K562 (cell line): ENCODE results near the gene AZU1. TPM values are rescaled to one million over a fixed set of nuclear protein-coding genes. Genes with fewer than 3 reads are reported as not detected.

ENCODE experiments used
- CXXC5 ChIP-seq: fragments of 250-450 bp; sonication (Bioruptor Pico); IDR thresholded peaks from 2 replicates; pipeline ENCODE4 v1.8.0; 2022; ENCODE audit warnings: inconsistent platforms, mild to moderate bottlenecking, moderate library complexity
- EZH2 ChIP-seq: IDR thresholded peaks from 2 replicates; pipeline ENCODE4 v1.6.1; 2012; ENCODE audit warnings: low read depth, mild to moderate bottlenecking, inconsistent platforms, low read length, borderline replicate concordance
- HDAC1 ChIP-seq, 2 experiments: fragments of 450-650 bp; IDR thresholded peaks; 2 replicates each; pipeline ENCODE4 v1.6.1; 2016 to 2017; ENCODE audit warnings: inconsistent platforms in 1 of 2, mild to moderate bottlenecking in 1 of 2, moderate library complexity in 1 of 2
- HOXB6 ChIP-seq: fragments of 250-450 bp; sonication (Bioruptor Pico); IDR thresholded peaks from 2 replicates; pipeline ENCODE4 v1.5.1; 2022; ENCODE audit warnings: mild to moderate bottlenecking, borderline replicate concordance
- MCM3 ChIP-seq: fragments of 450-650 bp; IDR thresholded peaks from 2 replicates; pipeline ENCODE4 v1.6.1; 2016
- MNT ChIP-seq, 2 experiments: fragments of 450-650 bp; conservative IDR thresholded peaks; 2 replicates each; pipeline ENCODE4 v1.6.1; 2017; ENCODE audit warnings: mild to moderate bottlenecking in 2 of 2, moderate library complexity in 2 of 2
- NFIX ChIP-seq: fragments of 250-450 bp; sonication (Bioruptor Pico); IDR thresholded peaks from 2 replicates; pipeline ENCODE4 v1.4.0; 2020; ENCODE audit warnings: low read depth, mild to moderate bottlenecking, moderate library complexity
- NR2C1 ChIP-seq, 2 experiments: fragments of 450-650 bp; IDR thresholded peaks; 2 replicates each; pipeline ENCODE4 v1.6.1; 2017; ENCODE audit warnings: mild to moderate bottlenecking in 2 of 2, antibody characterized with exemption in 1 of 2, inconsistent platforms in 1 of 2, missing compliant biosample characterization in 1 of 2, missing genetic modification characterization in 1 of 2
- NR2C2 ChIP-seq, 2 experiments: fragments of 200-800 bp in 1 of 2; sonication (Bioruptor generic) in 1 of 2; sonication (generic) in 1 of 2; formaldehyde crosslinking in 1 of 2; IDR thresholded peaks; 2 replicates each; pipeline versions ENCODE4 v1.6.1 to v1.8.0; 2016 to 2022; ENCODE audit warnings: mild to moderate bottlenecking in 1 of 2, missing compliant biosample characterization in 1 of 2, missing genetic modification characterization in 1 of 2, missing genetic modification reagents in 1 of 2
- RBBP5 ChIP-seq: fragments of 200-600 bp; sonication (generic); IDR thresholded peaks from 2 replicates; pipeline ENCODE4 v1.6.1; 2012; ENCODE audit warnings: borderline replicate concordance, mild to moderate bottlenecking, low read length, control low read depth, inconsistent platforms; ENCODE audit not compliant: insufficient read depth, poor library complexity, severe bottlenecking
- SMAD4 ChIP-seq: fragments of 250-450 bp; sonication (Bioruptor Pico); conservative IDR thresholded peaks from 2 replicates; pipeline ENCODE4 v1.8.0; 2021; ENCODE audit warnings: inconsistent platforms, mild to moderate bottlenecking, moderate library complexity
- SMARCE1 ChIP-seq: fragments of 450-650 bp; IDR thresholded peaks from 2 replicates; pipeline ENCODE4 v1.7.1; 2016; ENCODE audit warnings: mild to moderate bottlenecking
- TOE1 ChIP-seq, 2 experiments: fragments of 450-650 bp in 1 of 2; sonication (generic) in 1 of 2; formaldehyde crosslinking in 1 of 2; IDR thresholded peaks; 2 replicates each; pipeline versions ENCODE4 v1.7.1 to v1.8.0; 2016 to 2022; ENCODE audit warnings: borderline replicate concordance in 2 of 2, mild to moderate bottlenecking in 2 of 2, antibody characterized with exemption in 1 of 2, inconsistent platforms in 1 of 2, low read depth in 1 of 2, missing genetic modification reagents in 1 of 2, moderate library complexity in 1 of 2
- XRCC5 ChIP-seq: fragments of 200-400 bp; formaldehyde crosslinking; IDR thresholded peaks from 2 replicates; pipeline ENCODE4 v1.6.1; 2017; ENCODE audit warnings: low read depth, mild to moderate bottlenecking, low read length
- ZNF589 ChIP-seq: fragments of 200-800 bp; sonication (Bioruptor generic); IDR thresholded peaks from 2 replicates; pipeline ENCODE4 v1.6.1; 2016; ENCODE audit warnings: low read depth, missing genetic modification characterization, missing compliant biosample characterization
- ZNF592 ChIP-seq: fragments of 450-650 bp; IDR thresholded peaks from 2 replicates; pipeline ENCODE4 v1.6.1; 2017; ENCODE audit warnings: antibody characterized with exemption, mild to moderate bottlenecking
- ZNF740 ChIP-seq, 3 experiments: fragments of 200-800 bp in 1 of 3; sonication (Bioruptor generic) in 1 of 3; sonication (generic) in 1 of 3; formaldehyde crosslinking in 1 of 3; IDR thresholded peaks; 2 replicates each; pipeline versions ENCODE4 v1.6.1 to v1.8.0; 2016 to 2022; ENCODE audit warnings: mild to moderate bottlenecking in 2 of 3, missing compliant biosample characterization in 2 of 3, missing genetic modification characterization in 2 of 3, missing genetic modification reagents in 1 of 3
- polyA plus RNA-seq, 8 experiments: library from polyadenylated mRNA; depleted of rRNA in 4 of 8; stranded (reverse) in 5 of 8; unstranded in 3 of 8; fragments of >200 nt; fragmentation: Nextera tagmentation in 2 of 8; fragmentation: Illumina TruSeq in 1 of 8; extraction: Ambion mirVana in 2 of 8; extraction: Trizol in 1 of 8; gene quantifications; 2 replicates each; pipeline versions ENCODE4 v1.2.1 to v1.2.3, GENCODE V29; 2011 to 2014; ENCODE audit warnings: inconsistent platforms in 1 of 8, missing spikeins in 1 of 8
- total RNA-seq, 7 experiments: library from RNA; depleted of rRNA in 6 of 7; stranded (reverse); fragments of >200 nt in 6 of 7; fragmentation: Illumina TruSeq in 2 of 7; extraction: Trizol in 2 of 7; gene quantifications; 2 replicates each; pipeline versions ENCODE4 v1.2.1 to v1.2.3, GENCODE V29; 2011 to 2021; ENCODE audit warnings: low replicate concordance in 1 of 7

The AZU1 gene
- total and polyA plus RNA-seq, 9 of the 15 experiments (the other 6 are each of a cell fraction or from before 2014, with no cell fraction given) = 0.29 to 1.9 (median 0.59) TPM; not detected in 3

- TF ChIP-seq MNT (conservative IDR thresholded peaks at IDR 0.05) = peak in 1 of 2 experiments; percentile 53; a peak in 2 of 4 replicates
- no peak for TF ChIP-seq MCM3
- TF ChIP-seq HOXB6 = no peak
- 0 out of 2 replicates have a peak, but pooled peaks have one; percentile 16 for TF ChIP-seq NR2C1 (IDR thresholded peaks at IDR 0.05)
- no peak for TF ChIP-seq NR2C1 (tag; IDR thresholded peaks at IDR 0.05)
- TF ChIP-seq ZNF589 (CRISPR knock-in tag) = 0 out of 2 replicates have a peak, but pooled peaks have one; percentile 36
- 0 out of 2 replicates have a peak, but pooled peaks have one; percentile 29 for TF ChIP-seq SMAD4 (CRISPR knock-in tag)
- TF ChIP-seq RBBP5 = peak; percentile 39
- TF ChIP-seq HDAC1 (IDR thresholded peaks at IDR 0.05) = 0 out of 4 replicates have a peak, but pooled peaks of 1 of the 2 experiments have one; percentile 28
- TF ChIP-seq XRCC5 = peak; percentile 64; the same call in 1 of the 2 replicates
- TF ChIP-seq SMARCE1 = peak; percentile 32; the same call in 1 of the 2 replicates
- TF ChIP-seq TOE1 (IDR thresholded peaks at IDR 0.05; ENCODE audit: borderline replicate concordance) = no peak
- 0 out of 2 replicates have a peak, but pooled peaks have one; percentile 41 for TF ChIP-seq TOE1 (CRISPR knock-in tag; IDR thresholded peaks at IDR 0.05; ENCODE audit: borderline replicate concordance, low read depth)
- no peak for TF ChIP-seq EZH2
- no peak for TF ChIP-seq NR2C2 (CRISPR knock-in tag; IDR thresholded peaks at IDR 0.05)
- TF ChIP-seq NR2C2 (tag; IDR thresholded peaks at IDR 0.05) = peak; percentile 71
- peak; percentile 32; the same call in 1 of the 2 replicates for TF ChIP-seq CXXC5 (CRISPR knock-in tag)
- TF ChIP-seq ZNF592 = peak; percentile 48; the same call in 1 of the 2 replicates
- 0 out of 2 replicates have a peak, but pooled peaks have one; percentile 48 for TF ChIP-seq ZNF740 (CRISPR knock-in tag; IDR thresholded peaks at IDR 0.05)
- TF ChIP-seq ZNF740 (tag; IDR thresholded peaks at IDR 0.05) = no peak
- TF ChIP-seq NFIX (CRISPR knock-in tag) = no peak
- TF ChIP-seq, all 486 proteins: peak for 33
These were observed 28.4 kb upstream of the AZU1 start (continued) for GRCh38 chr19:799076-799881.
